Sigmoid colon (tissue), 4 donors: ENCODE data around the gene ELAC2.

Experiments
- CTCF ChIP-seq, 4 experiments: fragments of 450-650 bp in 3 of 4; fragments of 200-600 bp in 1 of 4; IDR thresholded peaks; one replicate each; pipeline ENCODE4 v1.5.1; 2016 to 2019; ENCODE audit warnings: antibody characterized with exemption in 4 of 4, mild to moderate bottlenecking in 3 of 4, moderate library complexity in 2 of 4
- EP300 ChIP-seq, 4 donors: sonication (generic); formaldehyde crosslinking; IDR thresholded peaks; one replicate each; pipeline ENCODE4 v1.6.1; 2017; ENCODE audit warnings: antibody characterized with exemption in 4 of 4
- POLR2A ChIP-seq, 2 donors: fragments of 450-650 bp; IDR thresholded peaks; one replicate each; pipeline ENCODE4 v1.6.1; 2016; ENCODE audit warnings: antibody characterized with exemption in 2 of 2, mild to moderate bottlenecking in 2 of 2, moderate library complexity in 2 of 2
- POLR2AphosphoS5 ChIP-seq, 4 donors: sonication (generic); formaldehyde crosslinking; IDR thresholded peaks; one replicate each; pipeline ENCODE4 v1.6.1; 2017; ENCODE audit warnings: antibody characterized with exemption in 4 of 4

- TF ChIP-seq CTCF (IDR thresholded peaks at IDR 0.05) (no peak), EP300 (IDR thresholded peaks at IDR 0.05) (no peak), POLR2A (IDR thresholded peaks at IDR 0.05) (no peak), POLR2AphosphoS5 (IDR thresholded peaks at IDR 0.05) (no peak)
Observed at GRCh38 chr17:13010959-13011358, 6.9 kb downstream of the ELAC2 start.
